H1 (cell line): Measurements from ENCODE around the gene FEM1C. TPM values are rescaled to one million over a fixed set of nuclear protein-coding genes. Genes with fewer than 3 reads are reported as not detected.

ENCODE experiments used
- BCL11A ChIP-seq, 2 experiments: IDR thresholded peaks; one replicate each; pipeline ENCODE4 v1.6.1; 2011; ENCODE audit warnings: low read depth in 2 of 2, low read length in 2 of 2, mild to moderate bottlenecking in 2 of 2
- BRCA1 ChIP-seq: IDR thresholded peaks from 2 replicates; pipeline ENCODE4 v1.6.1; 2012; ENCODE audit warnings: low read depth, low read length, improper control_type of control experiment
- CBX8 ChIP-seq: fragments of 300-800, 300-1000 bp; sonication (generic); IDR thresholded peaks from 2 replicates; pipeline ENCODE4 v1.7.1; 2016; ENCODE audit warnings: low read depth, low read length, borderline replicate concordance
- POLR2A ChIP-seq, 2 experiments: IDR thresholded peaks; 1 replicate in 1 of 2; 2 replicates in 1 of 2; pipeline ENCODE4 v1.6.1; 2011; ENCODE audit warnings: low read depth in 2 of 2, low read length in 2 of 2, mild to moderate bottlenecking in 2 of 2; ENCODE audit errors: control extremely low read depth in 1 of 2
- RFX5 ChIP-seq: IDR thresholded peaks from 2 replicates; pipeline ENCODE4 v1.6.1; 2011; ENCODE audit warnings: low read depth, low read length, improper control_type of control experiment, borderline replicate concordance
- SP1 ChIP-seq: IDR thresholded peaks from 2 replicates; pipeline ENCODE4 v1.6.1; 2011; ENCODE audit warnings: low read depth, low read length
- TAF7 ChIP-seq: optimal IDR thresholded peaks from 2 replicates; pipeline ENCODE3; 2011; ENCODE audit warnings: low read depth, mild to moderate bottlenecking, inconsistent platforms, low read length, moderate library complexity, borderline replicate concordance
- TBP ChIP-seq: IDR thresholded peaks from 2 replicates; pipeline ENCODE4 v1.6.1; 2011; ENCODE audit warnings: low read depth, low read length, improper control_type of control experiment
- YY1 ChIP-seq: IDR thresholded peaks from 2 replicates; pipeline ENCODE4 v1.6.1; 2011; ENCODE audit warnings: low read depth, mild to moderate bottlenecking, low read length
- polyA plus RNA-seq, 7 experiments: library from polyadenylated mRNA; depleted of rRNA in 3 of 7; stranded (reverse) in 5 of 7; unstranded in 2 of 7; fragments of >200 nt in 5 of 7; fragments of 200-250 nt in 2 of 7; gene quantifications; 1 replicate in 5 of 7; 2 replicates in 1 of 7; 4 replicates in 1 of 7; pipeline versions ENCODE4 v1.2.1 to v1.2.3, GENCODE V29; 2011 to 2013; ENCODE audit warnings: missing spikeins in 2 of 7, mixed read lengths in 2 of 7
- total RNA-seq: library from RNA; stranded (reverse); fragmentation: NEBNext Ultra II Directional; extraction: Animal tissue kit (Norgen Biotek cat#: 25700); gene quantifications from 2 replicates; pipeline ENCODE4 v1.2.1, GENCODE V29; 2021
- TF ChIP-seq, protein P1 (sequence below): fragments of 300-600 bp; sonication (generic); IDR thresholded peaks from 2 replicates; pipeline ENCODE4 v1.7.1; 2012; ENCODE audit warnings: low read length, moderate library complexity, mild to moderate bottlenecking, inconsistent platforms; ENCODE audit not compliant: insufficient replicate concordance

FEM1C gene
- total and polyA plus RNA-seq, 2 of the 8 experiments (the other 6 are each of a cell fraction or from before 2014, with no cell fraction given), result 4.4 to 17.7 TPM

- TF ChIP-seq, protein P1, sequence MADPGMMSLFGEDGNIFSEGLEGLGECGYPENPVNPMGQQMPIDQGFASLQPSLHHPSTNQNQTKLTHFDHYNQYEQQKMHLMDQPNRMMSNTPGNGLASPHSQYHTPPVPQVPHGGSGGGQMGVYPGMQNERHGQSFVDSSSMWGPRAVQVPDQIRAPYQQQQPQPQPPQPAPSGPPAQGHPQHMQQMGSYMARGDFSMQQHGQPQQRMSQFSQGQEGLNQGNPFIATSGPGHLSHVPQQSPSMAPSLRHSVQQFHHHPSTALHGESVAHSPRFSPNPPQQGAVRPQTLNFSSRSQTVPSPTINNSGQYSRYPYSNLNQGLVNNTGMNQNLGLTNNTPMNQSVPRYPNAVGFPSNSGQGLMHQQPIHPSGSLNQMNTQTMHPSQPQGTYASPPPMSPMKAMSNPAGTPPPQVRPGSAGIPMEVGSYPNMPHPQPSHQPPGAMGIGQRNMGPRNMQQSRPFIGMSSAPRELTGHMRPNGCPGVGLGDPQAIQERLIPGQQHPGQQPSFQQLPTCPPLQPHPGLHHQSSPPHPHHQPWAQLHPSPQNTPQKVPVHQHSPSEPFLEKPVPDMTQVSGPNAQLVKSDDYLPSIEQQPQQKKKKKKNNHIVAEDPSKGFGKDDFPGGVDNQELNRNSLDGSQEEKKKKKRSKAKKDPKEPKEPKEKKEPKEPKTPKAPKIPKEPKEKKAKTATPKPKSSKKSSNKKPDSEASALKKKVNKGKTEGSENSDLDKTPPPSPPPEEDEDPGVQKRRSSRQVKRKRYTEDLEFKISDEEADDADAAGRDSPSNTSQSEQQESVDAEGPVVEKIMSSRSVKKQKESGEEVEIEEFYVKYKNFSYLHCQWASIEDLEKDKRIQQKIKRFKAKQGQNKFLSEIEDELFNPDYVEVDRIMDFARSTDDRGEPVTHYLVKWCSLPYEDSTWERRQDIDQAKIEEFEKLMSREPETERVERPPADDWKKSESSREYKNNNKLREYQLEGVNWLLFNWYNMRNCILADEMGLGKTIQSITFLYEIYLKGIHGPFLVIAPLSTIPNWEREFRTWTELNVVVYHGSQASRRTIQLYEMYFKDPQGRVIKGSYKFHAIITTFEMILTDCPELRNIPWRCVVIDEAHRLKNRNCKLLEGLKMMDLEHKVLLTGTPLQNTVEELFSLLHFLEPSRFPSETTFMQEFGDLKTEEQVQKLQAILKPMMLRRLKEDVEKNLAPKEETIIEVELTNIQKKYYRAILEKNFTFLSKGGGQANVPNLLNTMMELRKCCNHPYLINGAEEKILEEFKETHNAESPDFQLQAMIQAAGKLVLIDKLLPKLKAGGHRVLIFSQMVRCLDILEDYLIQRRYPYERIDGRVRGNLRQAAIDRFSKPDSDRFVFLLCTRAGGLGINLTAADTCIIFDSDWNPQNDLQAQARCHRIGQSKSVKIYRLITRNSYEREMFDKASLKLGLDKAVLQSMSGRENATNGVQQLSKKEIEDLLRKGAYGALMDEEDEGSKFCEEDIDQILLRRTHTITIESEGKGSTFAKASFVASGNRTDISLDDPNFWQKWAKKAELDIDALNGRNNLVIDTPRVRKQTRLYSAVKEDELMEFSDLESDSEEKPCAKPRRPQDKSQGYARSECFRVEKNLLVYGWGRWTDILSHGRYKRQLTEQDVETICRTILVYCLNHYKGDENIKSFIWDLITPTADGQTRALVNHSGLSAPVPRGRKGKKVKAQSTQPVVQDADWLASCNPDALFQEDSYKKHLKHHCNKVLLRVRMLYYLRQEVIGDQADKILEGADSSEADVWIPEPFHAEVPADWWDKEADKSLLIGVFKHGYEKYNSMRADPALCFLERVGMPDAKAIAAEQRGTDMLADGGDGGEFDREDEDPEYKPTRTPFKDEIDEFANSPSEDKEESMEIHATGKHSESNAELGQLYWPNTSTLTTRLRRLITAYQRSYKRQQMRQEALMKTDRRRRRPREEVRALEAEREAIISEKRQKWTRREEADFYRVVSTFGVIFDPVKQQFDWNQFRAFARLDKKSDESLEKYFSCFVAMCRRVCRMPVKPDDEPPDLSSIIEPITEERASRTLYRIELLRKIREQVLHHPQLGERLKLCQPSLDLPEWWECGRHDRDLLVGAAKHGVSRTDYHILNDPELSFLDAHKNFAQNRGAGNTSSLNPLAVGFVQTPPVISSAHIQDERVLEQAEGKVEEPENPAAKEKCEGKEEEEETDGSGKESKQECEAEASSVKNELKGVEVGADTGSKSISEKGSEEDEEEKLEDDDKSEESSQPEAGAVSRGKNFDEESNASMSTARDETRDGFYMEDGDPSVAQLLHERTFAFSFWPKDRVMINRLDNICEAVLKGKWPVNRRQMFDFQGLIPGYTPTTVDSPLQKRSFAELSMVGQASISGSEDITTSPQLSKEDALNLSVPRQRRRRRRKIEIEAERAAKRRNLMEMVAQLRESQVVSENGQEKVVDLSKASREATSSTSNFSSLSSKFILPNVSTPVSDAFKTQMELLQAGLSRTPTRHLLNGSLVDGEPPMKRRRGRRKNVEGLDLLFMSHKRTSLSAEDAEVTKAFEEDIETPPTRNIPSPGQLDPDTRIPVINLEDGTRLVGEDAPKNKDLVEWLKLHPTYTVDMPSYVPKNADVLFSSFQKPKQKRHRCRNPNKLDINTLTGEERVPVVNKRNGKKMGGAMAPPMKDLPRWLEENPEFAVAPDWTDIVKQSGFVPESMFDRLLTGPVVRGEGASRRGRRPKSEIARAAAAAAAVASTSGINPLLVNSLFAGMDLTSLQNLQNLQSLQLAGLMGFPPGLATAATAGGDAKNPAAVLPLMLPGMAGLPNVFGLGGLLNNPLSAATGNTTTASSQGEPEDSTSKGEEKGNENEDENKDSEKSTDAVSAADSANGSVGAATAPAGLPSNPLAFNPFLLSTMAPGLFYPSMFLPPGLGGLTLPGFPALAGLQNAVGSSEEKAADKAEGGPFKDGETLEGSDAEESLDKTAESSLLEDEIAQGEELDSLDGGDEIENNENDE, result no peak
- TF ChIP-seq SP1 (no peak), CBX8 (no peak), YY1 (no peak), TAF7 (no peak), POLR2A (IDR thresholded peaks at IDR 0.05; ENCODE audit: control extremely low read depth in 1 of 2, low read depth in 2 of 2, low read length in 2 of 2) (no peak), BCL11A (IDR thresholded peaks at IDR 0.05; ENCODE audit: low read depth in 2 of 2, low read length in 2 of 2) (no peak), RFX5 (no peak), TBP (no peak), BRCA1 (no peak)
Measured at GRCh38 chr5:115561176-115561575, 16.6 kb upstream of the FEM1C start (continued).
